ENCODE results near the gene BBS1. TPM values are rescaled to one million over a fixed set of nuclear protein-coding genes. Genes with fewer than 3 reads are reported as not detected.

Gene BBS1
- total RNA-seq = 43.4 and 55.0 TPM in 2 replicates

GRCh38 chr11:66510271-66510989 is at the start of gene BBS1:
TSS of gene BBS1 (plus strand) at chr11:66510635. CDS start at chr11:66510660, 25 bp downstream.

GRCh38 chr11:66466225-66467033 is 44.0 kb upstream of the BBS1 start, which contains the start of gene PELI3:
TSS of gene PELI3 (plus strand) at chr11:66466905. CDS start at chr11:66468129, 1,224 bp downstream.

GRCh38 chr11:66480117-66480938 is 30.1 kb upstream of the BBS1 start, which contains the start of gene DPP3:
TSS of gene DPP3 (plus strand) at chr11:66480434. CDS start at chr11:66482201, 1,767 bp downstream.

GRCh38 chr11:66545701-66546367 is 35.4 kb downstream of the BBS1 start, which contains the start of gene ZDHHC24:
TSS of gene ZDHHC24 (minus strand) at chr11:66546048. CDS start at chr11:66546003, 45 bp downstream.

GRCh38 chr11:66546368-66546965 is 36.0 kb downstream of the BBS1 start, which contains the start of gene ACTN3:
TSS of gene ACTN3 (plus strand) at chr11:66546903. CDS start at chr11:66546938, 35 bp downstream.

GRCh38 chr11:66568124-66568916 is 57.9 kb downstream of the BBS1 start, which contains the start of gene CTSF:
TSS of gene CTSF (minus strand) at chr11:66568606. CDS start at chr11:66568486, 120 bp downstream.

Other genes with a start within 250 kb of the BBS1 start
- gene RAB1B, start 242.0 kb upstream of the BBS1 start, total RNA-seq = 75.4 and 129 TPM in 2 replicates
- gene CNIH2, start 232.5 kb upstream of the BBS1 start, total RNA-seq = 0.87 and 2.4 TPM in 2 replicates
- 180 and 245 TPM in 2 replicates for gene YIF1A, start 221.5 kb upstream of the BBS1 start, total RNA-seq
- under 0.01 TPM in 1 of 2 replicates, not detected in the other for gene TMEM151A, start 218.7 kb upstream of the BBS1 start, total RNA-seq
- gene CD248, start 193.6 kb upstream of the BBS1 start, total RNA-seq = 53.7 and 73.0 TPM in 2 replicates
- 31.7 and 40.4 TPM in 2 replicates for gene RIN1, start 174.2 kb upstream of the BBS1 start, total RNA-seq
- 31.4 and 56.2 TPM in 2 replicates for gene BRMS1, start 165.5 kb upstream of the BBS1 start, total RNA-seq
- gene B4GAT1, start 163.0 kb upstream of the BBS1 start, total RNA-seq = 17.2 and 22.8 TPM in 2 replicates
- gene SLC29A2, start 138.9 kb upstream of the BBS1 start, total RNA-seq = 0.39 and 0.76 TPM in 2 replicates
- gene NPAS4, start 89.6 kb upstream of the BBS1 start, total RNA-seq = not detected in 2 replicates
- 24.7 and 30.1 TPM in 2 replicates for gene MRPL11, start 71.8 kb upstream of the BBS1 start, total RNA-seq
- 12.0 and 14.9 TPM in 2 replicates for gene PELI3, start 43.7 kb upstream of the BBS1 start, total RNA-seq
- gene DPP3, start 30.2 kb upstream of the BBS1 start, total RNA-seq = 53.0 and 79.3 TPM in 2 replicates
- 10.2 and 14.0 TPM in 2 replicates for gene ZDHHC24, start 35.4 kb downstream of the BBS1 start, total RNA-seq
- not detected in 2 replicates for gene ACTN3, start 36.3 kb downstream of the BBS1 start, total RNA-seq
- 11.1 and 71.5 TPM in 2 replicates for gene CTSF, start 58.0 kb downstream of the BBS1 start, total RNA-seq
- gene CCDC87, start 82.4 kb downstream of the BBS1 start, total RNA-seq = 0.87 and 1.2 TPM in 2 replicates
- 21.4 and 43.6 TPM in 2 replicates for gene CCS, start 82.5 kb downstream of the BBS1 start, total RNA-seq
- gene RBM14, start 106.0 kb downstream of the BBS1 start, total RNA-seq = 37.3 and 39.3 TPM in 2 replicates
- 90.0 and 98.2 TPM in 2 replicates for gene RBM4, start 128.1 kb downstream of the BBS1 start, total RNA-seq
- 33.0 and 37.3 TPM in 2 replicates for gene RBM4B, start 167.3 kb downstream of the BBS1 start, total RNA-seq
- gene SPTBN2, start 218.6 kb downstream of the BBS1 start, total RNA-seq = 26.3 and 29.9 TPM in 2 replicates

All from placental epithelial cell (primary cell).